Measurements from ENCODE around the gene ITSN2. TPM values are rescaled to one million over a fixed set of nuclear protein-coding genes. Genes with fewer than 3 reads are reported as not detected.
"Not testable (repeated sequence)": the region's sequence is repeated elsewhere in the genome, so short reads cannot be mapped to it uniquely, and the experiment has no call there.

ITSN2 gene
- total RNA-seq, 2 donors from 2014 or later = 38.2 to 38.5 TPM

DNA sequence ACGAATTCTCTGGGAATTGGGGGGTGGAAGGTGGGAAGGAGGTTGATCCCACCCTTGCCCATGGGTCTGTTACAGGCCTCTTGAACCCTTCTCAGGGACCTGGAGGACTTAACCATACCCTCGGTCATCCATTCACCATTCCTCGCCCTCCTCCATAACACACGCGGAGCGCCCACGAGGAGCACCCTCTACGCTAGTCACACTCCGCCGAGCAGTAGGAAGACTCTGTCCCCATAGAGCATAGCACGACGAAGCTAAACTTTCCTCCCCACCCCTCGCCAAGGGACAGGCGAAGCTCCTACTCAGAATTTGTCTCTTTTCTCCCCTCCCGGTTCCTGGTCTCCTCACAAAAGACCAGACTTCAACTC lies 611 bp upstream of the ITSN2 start:
- TF ChIP-seq, protein P1, sequence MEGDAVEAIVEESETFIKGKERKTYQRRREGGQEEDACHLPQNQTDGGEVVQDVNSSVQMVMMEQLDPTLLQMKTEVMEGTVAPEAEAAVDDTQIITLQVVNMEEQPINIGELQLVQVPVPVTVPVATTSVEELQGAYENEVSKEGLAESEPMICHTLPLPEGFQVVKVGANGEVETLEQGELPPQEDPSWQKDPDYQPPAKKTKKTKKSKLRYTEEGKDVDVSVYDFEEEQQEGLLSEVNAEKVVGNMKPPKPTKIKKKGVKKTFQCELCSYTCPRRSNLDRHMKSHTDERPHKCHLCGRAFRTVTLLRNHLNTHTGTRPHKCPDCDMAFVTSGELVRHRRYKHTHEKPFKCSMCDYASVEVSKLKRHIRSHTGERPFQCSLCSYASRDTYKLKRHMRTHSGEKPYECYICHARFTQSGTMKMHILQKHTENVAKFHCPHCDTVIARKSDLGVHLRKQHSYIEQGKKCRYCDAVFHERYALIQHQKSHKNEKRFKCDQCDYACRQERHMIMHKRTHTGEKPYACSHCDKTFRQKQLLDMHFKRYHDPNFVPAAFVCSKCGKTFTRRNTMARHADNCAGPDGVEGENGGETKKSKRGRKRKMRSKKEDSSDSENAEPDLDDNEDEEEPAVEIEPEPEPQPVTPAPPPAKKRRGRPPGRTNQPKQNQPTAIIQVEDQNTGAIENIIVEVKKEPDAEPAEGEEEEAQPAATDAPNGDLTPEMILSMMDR (IDR thresholded peaks at IDR 0.05) = no peak
- Histone ChIP-seq H3K9ac (ENCODE audit: low read depth in 2 of 2, low read length in 2 of 2) (peak overlapping the region; percentile 87 to 99), H3K27ac (peak overlapping the region; percentile 86), H3K4me3 (peak overlapping the region; percentile 81), H3K4me1 (no peaks in the 10 kb centered on the region), H3K9me3 (no peaks in the 10 kb centered on the region), H3K36me3 (no peaks in the 10 kb centered on the region), H3K27me3 (no peaks in the 10 kb centered on the region)
- peak; percentile 25 for DNase-seq
- intact Hi-C loops (cut with DNase I) = no loop called here

DNA sequence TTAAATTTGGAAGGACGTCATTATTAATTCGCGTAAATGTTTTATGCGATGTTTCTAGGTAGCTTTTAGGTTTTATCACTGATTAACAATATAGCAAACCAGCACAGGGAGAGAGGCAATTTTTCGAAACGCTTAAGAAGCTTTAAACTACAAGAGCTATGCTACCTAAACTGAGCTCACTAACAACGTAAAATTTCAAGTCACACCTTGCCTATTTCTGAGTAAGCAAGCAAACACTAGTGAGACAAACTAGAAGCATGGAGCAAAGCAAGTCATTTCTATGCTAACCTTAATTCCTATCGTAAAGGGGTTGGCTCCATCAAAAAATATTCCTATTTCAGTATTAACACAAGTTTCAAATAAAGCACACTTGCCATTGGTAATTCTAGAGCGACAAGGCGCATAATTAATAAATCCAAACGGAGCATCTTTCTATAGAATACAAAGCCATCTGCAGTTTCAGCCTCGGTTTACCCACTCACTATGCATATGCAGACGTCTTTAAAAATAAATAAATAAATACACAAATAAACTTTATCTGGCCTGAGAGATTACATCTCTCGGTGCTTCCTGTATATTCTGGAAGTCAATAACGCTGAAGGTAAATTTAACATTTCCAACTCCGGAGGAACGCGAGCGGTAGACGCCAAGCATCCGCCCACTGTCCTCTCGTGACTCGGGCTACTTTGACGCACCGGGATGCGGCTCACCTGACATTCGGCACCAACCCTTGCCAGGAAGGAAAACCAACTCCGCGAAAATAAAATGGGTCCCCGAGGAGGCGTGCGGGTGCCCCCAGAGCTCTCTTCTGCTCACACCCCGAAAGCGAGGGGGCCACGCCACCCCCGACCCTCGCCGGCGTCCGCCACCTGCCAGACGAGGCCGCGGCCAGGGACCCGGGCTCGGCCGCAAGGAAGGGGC lies 947 bp downstream of the ITSN2 start:
- H3K9ac ChIP-seq (ENCODE audit: low read depth in 2 of 2, low read length in 2 of 2) = peak overlapping the region; percentile 87 to 99
- no peaks in the 10 kb centered on the region for H3K4me1 ChIP-seq
- H3K27ac ChIP-seq = peak overlapping the region; percentile 86
- TF ChIP-seq, protein P1 (IDR thresholded peaks at IDR 0.05) = no peak
- intact Hi-C loops (cut with DNase I) = no loop called here
- H3K36me3 ChIP-seq = no peaks in the 10 kb centered on the region
- no peaks in the 10 kb centered on the region for H3K27me3 ChIP-seq
- H3K9me3 ChIP-seq = no peaks in the 10 kb centered on the region
- DNase-seq = peak; percentile 69
- H3K4me3 ChIP-seq = peak overlapping the region; percentile 81

DNA sequence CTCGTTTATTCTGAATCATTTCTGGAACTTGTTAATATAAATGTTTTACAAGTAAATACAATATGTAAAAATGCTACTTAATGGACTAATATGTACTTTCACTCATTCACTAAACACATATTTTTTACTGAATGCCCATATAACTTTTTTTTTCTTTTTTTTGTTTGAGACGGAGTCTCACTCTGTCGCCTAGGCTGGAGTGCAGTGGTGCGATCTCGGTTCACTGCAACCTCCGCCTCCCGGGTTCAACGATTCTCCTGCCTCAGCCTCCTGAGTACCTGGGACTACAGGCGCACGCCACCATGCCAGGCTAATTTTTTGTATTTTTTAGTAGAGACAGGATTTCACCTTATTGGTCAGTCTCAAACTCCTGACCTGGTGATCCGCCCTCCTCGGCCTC lies 2.6 kb downstream of the ITSN2 start:
- H3K27me3 ChIP-seq; H3K4me3 ChIP-seq; H3K9ac ChIP-seq (ENCODE audit: low read depth in 2 of 2, low read length in 2 of 2); H3K4me1 ChIP-seq; H3K36me3 ChIP-seq; H3K27ac ChIP-seq; DNase-seq; H3K9me3 ChIP-seq; intact Hi-C loops (cut with DNase I): not testable (repeated sequence)

DNA sequence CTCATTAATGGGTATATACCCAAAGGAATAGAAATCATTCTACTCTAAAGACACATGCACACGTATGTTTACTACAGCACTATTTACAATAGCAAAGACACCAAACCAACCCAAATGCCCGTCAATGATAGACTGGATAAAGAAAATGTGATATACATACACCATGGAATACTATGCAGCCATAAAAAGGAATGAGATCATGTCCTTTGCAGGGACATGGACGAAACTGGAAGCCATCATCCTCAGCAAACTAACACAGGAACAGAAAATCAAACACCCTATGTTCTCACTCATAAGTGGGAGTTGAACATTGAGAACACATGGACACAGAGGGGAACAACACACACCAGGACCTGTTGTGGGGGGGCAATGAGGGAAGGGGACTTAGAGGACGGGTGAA lies 3.2 kb downstream of the ITSN2 start:
- H3K36me3 ChIP-seq; H3K4me3 ChIP-seq; H3K27ac ChIP-seq; DNase-seq; H3K4me1 ChIP-seq; H3K9ac ChIP-seq (ENCODE audit: low read depth in 2 of 2, low read length in 2 of 2); intact Hi-C loops (cut with DNase I); H3K27me3 ChIP-seq; H3K9me3 ChIP-seq: not testable (repeated sequence)

- DNase-seq = no peak
- Histone ChIP-seq H3K9ac (ENCODE audit: low read depth in 2 of 2, low read length in 2 of 2) (no peak overlapping the region), H3K27me3 (no peaks in the 10 kb centered on the region), H3K4me3 (no peak overlapping the region), H3K4me1 (no peaks in the 10 kb centered on the region), H3K36me3 (no peaks in the 10 kb centered on the region), H3K9me3 (no peaks in the 10 kb centered on the region), H3K27ac (no peak overlapping the region)
- TF ChIP-seq, protein P1 (IDR thresholded peaks at IDR 0.05) = no peak
- intact Hi-C loops (cut with DNase I) = no loop called here
Measured at GRCh38 chr2:24354957-24355356, 5.4 kb downstream of the ITSN2 start.

GRCh38 chr2:24354395-24354794 lies 5.9 kb downstream of the ITSN2 start:
- no peak overlapping the region for H3K27ac ChIP-seq
- TF ChIP-seq, protein P1 (IDR thresholded peaks at IDR 0.05) = no peak
- H3K4me3 ChIP-seq = no peak overlapping the region
- H3K36me3 ChIP-seq = no peaks in the 10 kb centered on the region
- H3K9me3 ChIP-seq = no peaks in the 10 kb centered on the region
- no peak overlapping the region for H3K9ac ChIP-seq (ENCODE audit: low read depth in 2 of 2, low read length in 2 of 2)
- DNase-seq = no peak
- H3K4me1 ChIP-seq = no peaks in the 10 kb centered on the region
- intact Hi-C loops (cut with DNase I) = no loop called here
- H3K27me3 ChIP-seq = no peaks in the 10 kb centered on the region

All from colonic mucosa (tissue), 4 donors.